Psoas muscle (tissue), 8 donors: ENCODE results near the gene RBAK. TPM values are rescaled to one million over a fixed set of nuclear protein-coding genes. Genes with fewer than 3 reads are reported as not detected.
"Not testable (repeated sequence)": the region's sequence is repeated elsewhere in the genome, so short reads cannot be mapped to it uniquely, and the experiment has no call there.

Source experiments
- ATAC-seq, 4 donors: fragments of 200-7000 bp; cut with Tn5 transposase; one replicate each; pipeline ENCODE4 v1.9.1; 2020; ENCODE audit warnings: moderate library complexity in 3 of 4, mild to moderate bottlenecking in 2 of 4
- DNase-seq, 2 donors: peaks; one replicate each; pipeline ENCODE4 v3.0.0-alpha.2; 2020
- H3K27ac ChIP-seq: fragments of 200-600 bp; one replicate; pipeline ENCODE4 v1.8.0; 2022
- H3K27me3 ChIP-seq, 3 donors: fragments of 200-600 bp in 1 of 3; one replicate each; pipeline versions ENCODE4 v1.6.1 to v1.8.0; 2013 to 2022; ENCODE audit warnings: low read length in 2 of 3, mild to moderate bottlenecking in 2 of 3, moderate library complexity in 1 of 3; ENCODE audit not compliant: insufficient read depth in 3 of 3
- H3K36me3 ChIP-seq, 2 donors: fragments of 200-600 bp in 1 of 2; one replicate each; pipeline versions ENCODE4 v1.6.1 to v1.8.0; 2013 to 2022; ENCODE audit warnings: low read depth in 1 of 2, mild to moderate bottlenecking in 1 of 2, moderate library complexity in 1 of 2; ENCODE audit not compliant: insufficient read depth in 1 of 2
- H3K4me1 ChIP-seq: fragments of 200-600 bp; one replicate; pipeline ENCODE4 v1.8.0; 2022
- H3K4me3 ChIP-seq: fragments of 200-600 bp; one replicate; pipeline ENCODE4 v1.8.0; 2022; ENCODE audit warnings: mild to moderate bottlenecking
- H3K9me3 ChIP-seq: fragments of 200-600 bp; one replicate; pipeline ENCODE4 v1.8.0; 2022
- WGBS, 3 donors: extraction: QIAGEN DNeasy Blood & Tissue Kit; methylation state at CpG; one replicate each; pipeline versions ENCODE4 v1.1.6 to v1.1.7; 2013; 5-methylcytosine and 5-hydroxymethylcytosine counted together
- intact Hi-C, 2 donors: fragments of 100-400 bp; cut with DNase I; formaldehyde crosslinking; loops; one replicate each; pipeline versions ENCODE4 v1.11.0 to v1.14.2; 2022
- polyA plus RNA-seq, 3 donors: library from polyadenylated mRNA; stranded (reverse); fragments of 200-250 nt; gene quantifications; one replicate each; pipeline ENCODE4 v1.2.3, GENCODE V29; 2013
- total RNA-seq, 4 donors: library from RNA; stranded (reverse); fragmentation: NEBNext Ultra II Directional in 2 of 4; extraction: Animal tissue kit (Norgen Biotek cat#: 25700) in 2 of 4; gene quantifications; one replicate each; pipeline versions ENCODE4 v1.2.1 to v1.2.4, GENCODE V29; 2021 to 2023
- TF ChIP-seq, protein P1 (sequence below): fragments of 200-600 bp; IDR thresholded peaks from one replicate; pipeline ENCODE4 v1.8.0; 2022; ENCODE audit warnings: antibody characterized with exemption
- donor health status: healthy with polysubstance abuse.
- donor health status: DM: no; HTN: no; CAD: no; lungs with moderate emphysema.
- donor health status: Bipolar disorder and iron deficiency.
- donor health status: healthy.
- donor health status: DM: yes; HTN: yes; CAD: no.
- donor health status: DM: no; HTN: no; CAD: no.
- donor health status: DM: no; HTN: no; CAD: no.
- donor health status: DM: yes; HTN: yes; CAD: no.

The RBAK gene
- total and polyA plus RNA-seq, 7 donors, result 2.6 to 7.2 (median 6.5) TPM

- no peak for ATAC-seq
- no peaks in the 10 kb centered on the region for H3K27me3 ChIP-seq
- TF ChIP-seq, protein P1, sequence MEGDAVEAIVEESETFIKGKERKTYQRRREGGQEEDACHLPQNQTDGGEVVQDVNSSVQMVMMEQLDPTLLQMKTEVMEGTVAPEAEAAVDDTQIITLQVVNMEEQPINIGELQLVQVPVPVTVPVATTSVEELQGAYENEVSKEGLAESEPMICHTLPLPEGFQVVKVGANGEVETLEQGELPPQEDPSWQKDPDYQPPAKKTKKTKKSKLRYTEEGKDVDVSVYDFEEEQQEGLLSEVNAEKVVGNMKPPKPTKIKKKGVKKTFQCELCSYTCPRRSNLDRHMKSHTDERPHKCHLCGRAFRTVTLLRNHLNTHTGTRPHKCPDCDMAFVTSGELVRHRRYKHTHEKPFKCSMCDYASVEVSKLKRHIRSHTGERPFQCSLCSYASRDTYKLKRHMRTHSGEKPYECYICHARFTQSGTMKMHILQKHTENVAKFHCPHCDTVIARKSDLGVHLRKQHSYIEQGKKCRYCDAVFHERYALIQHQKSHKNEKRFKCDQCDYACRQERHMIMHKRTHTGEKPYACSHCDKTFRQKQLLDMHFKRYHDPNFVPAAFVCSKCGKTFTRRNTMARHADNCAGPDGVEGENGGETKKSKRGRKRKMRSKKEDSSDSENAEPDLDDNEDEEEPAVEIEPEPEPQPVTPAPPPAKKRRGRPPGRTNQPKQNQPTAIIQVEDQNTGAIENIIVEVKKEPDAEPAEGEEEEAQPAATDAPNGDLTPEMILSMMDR, result no peak
- H3K27ac ChIP-seq, result no peak overlapping the region
- no peaks in the 10 kb centered on the region for H3K4me1 ChIP-seq
- 85 to 94% (median 88%) methylated on average over 5 of the region's 5 CpGs for WGBS, 3 donors
- peaks cover 1 to 60% of the 10 kb centered on the region in 2 donors for H3K36me3 ChIP-seq
- H3K9me3 ChIP-seq, result no peaks in the 10 kb centered on the region
- no peak for DNase-seq
- intact Hi-C loops, result no loop called here
- no peak overlapping the region for H3K4me3 ChIP-seq
Measured at GRCh38 chr7:4999369-4999950, 46.2 kb upstream of the RBAK start.

DNA sequence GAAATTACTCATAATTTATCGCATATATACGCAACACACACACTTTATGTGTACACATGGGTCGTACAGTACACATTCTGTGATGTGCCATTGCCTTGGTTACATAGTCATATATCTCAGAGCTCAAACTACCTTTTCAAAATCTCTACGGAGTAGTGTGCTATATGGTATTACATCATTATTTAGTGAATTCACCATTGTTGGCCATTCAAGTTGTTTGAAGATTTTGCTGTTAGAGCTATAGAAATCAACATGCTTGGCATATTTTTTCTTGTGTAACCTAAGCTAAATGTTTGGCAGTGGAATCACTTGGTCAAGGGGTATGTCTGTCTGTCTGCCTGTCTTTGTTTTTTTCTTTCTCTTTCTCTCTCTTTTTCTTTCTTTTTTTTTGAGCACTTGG, 44.7 kb upstream of the RBAK start:
- Histone ChIP-seq H3K4me1 (no peaks in the 10 kb centered on the region), H3K27ac (no peak overlapping the region), H3K4me3 (no peak overlapping the region), H3K9me3 (no peaks in the 10 kb centered on the region), H3K36me3 (peaks cover 0 to 45% of the 10 kb centered on the region in 2 donors), H3K27me3 (no peaks in the 10 kb centered on the region)
- no peak for DNase-seq
- WGBS, 3 donors, result 86 to 91% (median 90%) methylated on average over 4 of the region's 4 CpGs
- TF ChIP-seq, protein P1, result no peak
- intact Hi-C loops, result no loop called here
- no peak for ATAC-seq

- Histone ChIP-seq H3K9me3 (no peaks in the 10 kb centered on the region), H3K36me3 (peaks cover 0 to 36% of the 10 kb centered on the region in 2 donors), H3K4me3 (no peak overlapping the region), H3K4me1 (no peaks in the 10 kb centered on the region), H3K27me3 (no peaks in the 10 kb centered on the region), H3K27ac (no peak overlapping the region)
- DNase-seq, result no peak
- intact Hi-C loops, result no loop called here
- ATAC-seq, result no peak
- TF ChIP-seq, protein P1, result no peak
- 88 to 94% (median 94%) methylated on average over 5 of the region's 5 CpGs for WGBS, 3 donors
Measured at GRCh38 chr7:5001911-5002310, 43.7 kb upstream of the RBAK start.

- intact Hi-C loops, result no loop called here
- Histone ChIP-seq H3K27ac (no peak overlapping the region), H3K4me1 (no peaks in the 10 kb centered on the region), H3K27me3 (no peaks in the 10 kb centered on the region), H3K9me3 (no peaks in the 10 kb centered on the region), H3K4me3 (no peak overlapping the region), H3K36me3 (peaks cover 0 to 19% of the 10 kb centered on the region in 2 donors)
- TF ChIP-seq, protein P1, result no peak
- DNase-seq (no peak), ATAC-seq (no peak)
- WGBS, 3 donors, result 88 to 91% (median 89%) methylated on average over 1 of the region's 1 CpG
Measured at GRCh38 chr7:5005066-5005465, 40.6 kb upstream of the RBAK start.

DNA sequence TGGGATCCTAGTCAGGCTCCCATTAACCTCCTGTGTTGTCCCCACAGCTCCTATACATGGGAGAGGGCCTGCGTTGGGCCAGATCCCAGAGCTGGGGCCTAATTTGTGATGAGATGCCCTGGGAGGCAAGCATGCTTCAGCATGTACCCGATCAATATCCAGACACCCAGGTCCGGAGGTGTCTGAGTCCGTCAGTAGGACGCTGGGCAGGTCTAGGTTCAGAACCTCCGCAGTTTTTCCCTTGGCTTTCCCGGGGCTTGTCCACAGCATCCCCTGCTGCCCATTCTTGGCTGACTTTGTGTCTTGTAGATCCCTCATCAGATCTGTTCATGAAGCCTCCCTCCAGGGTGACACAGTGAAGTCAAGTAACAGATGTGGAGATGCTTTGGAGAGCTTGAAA, 32.7 kb upstream of the RBAK start:
- ATAC-seq (no peak), DNase-seq (no peak)
- H3K4me1 ChIP-seq, result no peaks in the 10 kb centered on the region
- intact Hi-C loops, result no loop called here
- TF ChIP-seq, protein P1, result no peak
- no peaks in the 10 kb centered on the region for H3K9me3 ChIP-seq
- WGBS, 3 donors, result 92 to 97% (median 96%) methylated on average over 6 to 7 of the region's 7 CpGs
- no peaks in the 10 kb centered on the region for H3K27me3 ChIP-seq
- no peak overlapping the region for H3K27ac ChIP-seq
- H3K4me3 ChIP-seq, result no peak overlapping the region
- H3K36me3 ChIP-seq, result peaks cover 0 to 8% of the 10 kb centered on the region in 2 donors

DNA sequence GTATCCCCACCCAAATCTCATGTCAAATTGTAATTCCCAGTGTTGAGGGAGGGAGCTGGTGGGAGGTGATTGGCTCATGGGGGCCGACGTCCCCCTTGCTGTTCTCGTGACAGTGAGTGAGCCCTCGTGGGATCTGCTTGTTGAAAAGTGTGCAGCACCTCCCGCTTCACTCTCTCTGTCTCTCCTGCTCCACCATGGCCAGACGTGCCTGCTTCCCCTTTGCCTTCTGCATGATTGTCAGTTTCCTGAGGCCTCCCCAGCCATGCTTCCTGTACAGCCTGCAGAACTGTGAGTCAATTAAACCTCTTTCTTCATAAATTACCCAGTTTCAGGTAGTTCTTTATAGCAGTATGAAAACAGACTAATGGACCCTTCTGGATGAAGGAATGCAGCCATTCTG, 29.7 kb upstream of the RBAK start:
- WGBS, 3 donors, result 73 to 86% (median 84%) methylated on average over 6 of the region's 6 CpGs
- H3K4me1 ChIP-seq, intact Hi-C loops, H3K36me3 ChIP-seq, DNase-seq, H3K27me3 ChIP-seq, H3K27ac ChIP-seq, H3K9me3 ChIP-seq, ATAC-seq, H3K4me3 ChIP-seq: not testable (repeated sequence)

- H3K9me3 ChIP-seq, DNase-seq, ATAC-seq, H3K4me1 ChIP-seq, H3K36me3 ChIP-seq, intact Hi-C loops, H3K27me3 ChIP-seq, H3K4me3 ChIP-seq, H3K27ac ChIP-seq: not testable (repeated sequence)
- WGBS, 3 donors, result 87 to 92% (median 88%) methylated on average over 12 of the region's 12 CpGs
Measured at GRCh38 chr7:5017626-5018025, 28.0 kb upstream of the RBAK start.
